Fibroblast of villous mesenchyme (primary cell): ENCODE results near the gene KIF1C. TPM values are rescaled to one million over a fixed set of nuclear protein-coding genes. Genes with fewer than 3 reads are reported as not detected.

ENCODE experiments used
- DNase-seq: peaks from one replicate; pipeline ENCODE4 v3.0.0-alpha.2; 2010; ENCODE audit warnings: low read depth
- H3K4me3 ChIP-seq: 2 replicates; pipeline ENCODE4 v1.5.1; 2011; ENCODE audit warnings: low read depth, mild to moderate bottlenecking, low read length
- total RNA-seq: library from RNA; depleted of rRNA; stranded (reverse); fragments of >200 nt; gene quantifications from 2 replicates; pipeline ENCODE4 v1.2.3, GENCODE V29; 2012
- TF ChIP-seq, protein P1 (sequence below): IDR thresholded peaks from 2 replicates; pipeline ENCODE4 v1.5.1; 2012; ENCODE audit warnings: low read depth, mild to moderate bottlenecking, low read length; ENCODE audit not compliant: insufficient read depth

The KIF1C gene
- total RNA-seq, 1 donor: 56.6 TPM

DNA sequence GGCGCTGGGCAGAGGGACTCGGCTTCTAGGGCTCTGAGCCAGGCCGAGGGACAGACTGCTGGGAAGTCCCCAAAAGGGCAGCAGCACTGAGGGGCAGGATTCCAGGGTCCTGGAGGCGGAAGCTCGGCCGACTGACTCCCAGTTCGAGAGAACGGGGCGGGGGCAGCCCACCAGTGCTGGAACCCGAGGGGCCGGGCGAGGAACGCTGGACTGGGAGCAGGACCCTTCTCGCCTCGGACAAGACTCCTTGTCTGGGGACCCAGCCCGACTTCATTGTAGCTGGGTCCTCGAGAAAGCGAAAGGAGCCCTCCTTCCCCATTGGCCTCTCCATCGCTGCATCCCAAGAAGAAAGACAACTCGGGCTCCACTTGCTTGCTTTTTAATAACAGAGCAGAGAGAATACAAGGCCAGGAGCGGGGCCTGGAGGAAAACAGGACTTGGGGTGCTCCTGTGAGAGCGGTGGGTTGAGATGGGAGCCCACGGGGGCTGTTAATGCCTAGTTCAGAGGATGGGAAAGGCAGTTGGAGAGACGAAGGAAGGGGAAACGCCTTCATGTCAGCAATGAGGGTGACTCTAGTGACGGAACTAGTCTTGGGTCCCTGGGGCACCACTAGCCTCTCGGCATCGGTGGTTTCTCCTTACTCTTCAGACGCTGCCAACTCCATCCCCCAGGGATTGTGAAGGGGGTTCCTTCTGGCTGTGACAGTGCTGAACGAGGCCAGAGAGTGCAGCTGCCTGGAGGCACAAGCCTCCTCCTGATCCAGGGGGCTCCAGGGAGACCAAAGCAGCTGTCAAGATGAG is 9.8 kb upstream of the KIF1C start:
- peak; percentile 34 for DNase-seq
- H3K4me3 ChIP-seq: peak overlapping the region; percentile 84
- TF ChIP-seq, protein P1, sequence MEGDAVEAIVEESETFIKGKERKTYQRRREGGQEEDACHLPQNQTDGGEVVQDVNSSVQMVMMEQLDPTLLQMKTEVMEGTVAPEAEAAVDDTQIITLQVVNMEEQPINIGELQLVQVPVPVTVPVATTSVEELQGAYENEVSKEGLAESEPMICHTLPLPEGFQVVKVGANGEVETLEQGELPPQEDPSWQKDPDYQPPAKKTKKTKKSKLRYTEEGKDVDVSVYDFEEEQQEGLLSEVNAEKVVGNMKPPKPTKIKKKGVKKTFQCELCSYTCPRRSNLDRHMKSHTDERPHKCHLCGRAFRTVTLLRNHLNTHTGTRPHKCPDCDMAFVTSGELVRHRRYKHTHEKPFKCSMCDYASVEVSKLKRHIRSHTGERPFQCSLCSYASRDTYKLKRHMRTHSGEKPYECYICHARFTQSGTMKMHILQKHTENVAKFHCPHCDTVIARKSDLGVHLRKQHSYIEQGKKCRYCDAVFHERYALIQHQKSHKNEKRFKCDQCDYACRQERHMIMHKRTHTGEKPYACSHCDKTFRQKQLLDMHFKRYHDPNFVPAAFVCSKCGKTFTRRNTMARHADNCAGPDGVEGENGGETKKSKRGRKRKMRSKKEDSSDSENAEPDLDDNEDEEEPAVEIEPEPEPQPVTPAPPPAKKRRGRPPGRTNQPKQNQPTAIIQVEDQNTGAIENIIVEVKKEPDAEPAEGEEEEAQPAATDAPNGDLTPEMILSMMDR: no peak

GRCh38 chr17:4994081-4994595 is 3.6 kb upstream of the KIF1C start:
- no peak for DNase-seq
- TF ChIP-seq, protein P1: no peak
- H3K4me3 ChIP-seq: no peak overlapping the region

DNA sequence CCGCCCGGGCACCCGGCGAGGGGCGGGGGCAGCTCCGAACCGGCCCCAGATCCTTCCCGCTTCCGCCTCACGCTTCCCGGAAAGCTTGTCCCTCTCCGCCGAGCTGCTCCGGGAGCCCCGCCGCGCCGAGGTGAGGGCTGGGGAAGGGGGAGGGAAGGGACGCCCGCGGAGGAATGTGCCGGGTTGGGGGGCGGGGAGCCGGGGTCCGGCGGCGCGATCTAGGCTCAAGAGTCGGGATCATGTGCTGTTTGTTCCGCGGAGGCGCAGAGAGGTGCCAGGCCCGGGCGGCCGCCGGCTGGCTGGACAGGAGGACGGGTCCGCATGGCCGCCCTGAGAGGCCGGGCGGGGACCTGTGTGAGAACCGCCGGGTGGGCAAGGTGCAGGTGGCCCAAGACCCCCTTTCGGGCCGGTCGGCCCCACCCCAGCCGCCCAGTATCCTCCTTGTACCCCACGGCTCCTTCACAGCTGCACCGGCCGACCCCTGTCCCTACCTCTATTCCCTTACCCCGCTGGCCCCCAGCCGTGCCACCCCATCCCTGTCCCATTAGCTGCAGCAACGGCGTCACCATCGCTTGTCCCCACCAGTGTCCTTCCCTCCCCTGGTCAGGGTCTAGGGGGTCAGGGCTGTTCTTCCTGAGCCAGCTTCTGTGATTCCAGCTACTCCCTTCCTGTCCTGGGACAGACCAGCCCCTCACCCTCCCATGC is 429 bp downstream of the KIF1C start:
- H3K4me3 ChIP-seq: peak overlapping the region; percentile 84
- peak; percentile 39 for DNase-seq
- TF ChIP-seq, protein P1: no peak

DNA sequence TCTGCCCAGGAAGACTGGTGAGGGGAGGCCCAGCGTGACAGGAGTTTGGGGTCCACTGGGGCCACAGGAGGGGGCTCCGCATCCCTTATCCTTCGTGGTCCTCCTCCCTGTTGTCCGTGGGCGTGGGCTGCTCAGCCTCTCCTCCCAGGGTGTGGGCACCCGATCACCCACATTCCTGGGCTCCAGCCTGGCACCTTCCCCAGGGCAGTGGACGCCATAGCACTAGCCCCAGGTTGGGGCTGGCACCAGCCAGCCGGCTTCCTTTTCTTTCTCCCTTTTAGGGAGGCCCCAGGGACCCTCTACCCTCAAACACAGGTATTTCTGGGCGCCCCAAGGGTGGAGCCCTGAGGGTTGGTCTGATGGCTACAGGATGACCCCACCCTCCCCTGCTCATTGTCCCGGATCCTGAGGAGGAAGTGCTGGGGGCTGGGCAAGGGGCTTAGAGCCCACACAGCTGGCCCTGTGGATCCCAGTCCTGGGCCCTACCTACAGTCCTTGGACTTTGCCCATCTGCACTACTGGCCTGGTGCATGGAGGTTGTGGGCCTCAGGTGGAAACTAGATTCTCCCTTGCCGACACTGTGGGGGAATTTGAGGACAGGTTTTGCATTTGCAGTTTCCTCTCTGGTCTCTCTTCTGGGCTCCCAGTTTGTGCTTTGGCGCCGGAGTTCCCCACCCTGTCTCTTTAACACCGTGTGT is 1.1 kb downstream of the KIF1C start:
- no peak for DNase-seq
- peak overlapping the region; percentile 84 for H3K4me3 ChIP-seq
- TF ChIP-seq, protein P1: no peak

DNA sequence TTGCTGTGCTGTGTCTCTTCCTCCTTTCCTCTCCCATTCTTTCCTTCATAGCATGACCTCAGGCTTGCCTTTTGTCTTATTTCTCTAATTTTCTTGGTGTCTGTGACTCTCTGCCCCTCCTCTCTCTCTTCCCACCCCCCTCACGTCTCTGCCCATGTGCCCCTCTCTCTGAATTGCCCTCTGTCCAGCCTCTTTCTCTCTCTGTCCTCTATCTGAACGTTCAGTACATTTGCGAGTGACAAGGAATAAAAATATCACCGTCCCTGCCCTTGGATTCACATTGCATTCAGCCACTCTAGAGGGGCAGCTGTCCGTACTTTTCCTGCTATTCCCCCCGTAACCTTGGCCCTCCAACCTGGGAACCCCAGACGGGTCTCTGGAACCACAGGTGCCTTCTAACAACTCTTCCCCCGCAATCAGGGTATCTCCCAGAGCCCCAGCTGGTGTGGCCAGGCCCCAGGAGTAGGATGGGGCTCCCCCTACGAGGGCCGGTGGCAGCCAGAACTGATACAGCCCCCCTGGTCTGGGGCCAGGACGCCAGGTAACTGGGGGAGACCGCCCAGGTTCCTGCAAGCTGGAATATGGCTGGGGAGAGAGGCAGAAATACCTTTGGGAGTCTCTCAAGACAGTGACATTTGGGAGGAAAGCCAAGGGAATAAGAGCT is 1.8 kb downstream of the KIF1C start:
- H3K4me3 ChIP-seq: peak overlapping the region; percentile 84

More for the DNA sequence above, 1.8 kb downstream of the KIF1C start:
- TF ChIP-seq, protein P1: no peak
- no peak for DNase-seq
